ENCODE data around the gene NCKAP5. TPM values are rescaled to one million over a fixed set of nuclear protein-coding genes. Genes with fewer than 3 reads are reported as not detected.

The NCKAP5 gene
- total and polyA plus RNA-seq, 2 experiments from 2014 or later = 2.2 to 5.5 TPM

GRCh38 chr2:133591164-133591563 lies 22.9 kb upstream of the NCKAP5 start:
- H3K9me2 ChIP-seq (replicated peaks; ENCODE audit: insufficient read depth) = no peaks in the 10 kb centered on the region
- TF ChIP-seq EZH2 (IDR thresholded peaks at IDR 0.05; ENCODE audit: borderline replicate concordance) = no peak
- no peak for TF ChIP-seq CTCF (IDR thresholded peaks at IDR 0.05; ENCODE audit: poor library complexity)
- no peak for TF ChIP-seq EZH2phosphoT487 (IDR thresholded peaks at IDR 0.05; ENCODE audit: low read depth, severe bottlenecking, unreplicated experiment)
- H3K4me1 ChIP-seq (ENCODE audit: insufficient read depth) = no peaks in the 10 kb centered on the region
- H3K4me3 ChIP-seq = no peak overlapping the region
- no peaks in the 10 kb centered on the region for H3K9me3 ChIP-seq (ENCODE audit: low read depth)
- H3K27ac ChIP-seq = no peak overlapping the region
- 48% methylated on average over 4 of the region's 4 CpGs for WGBS (ENCODE audit: low lambda C conversion rate, missing lambda C conversion rate)
- H2AFZ ChIP-seq = no peak overlapping the region
- no peaks in the 10 kb centered on the region for H3K36me3 ChIP-seq (replicated peaks; ENCODE audit: insufficient read depth, low read depth)
- no peaks in the 10 kb centered on the region for H3K79me2 ChIP-seq
- H3K4me2 ChIP-seq = no peak overlapping the region
- no peaks in the 10 kb centered on the region for H4K20me1 ChIP-seq (ENCODE audit: insufficient read depth, poor library complexity, severe bottlenecking)
- H3K27me3 ChIP-seq = no peaks in the 10 kb centered on the region
- peak; percentile 38 for DNase-seq (ENCODE audit: low spot score)

GRCh38 chr2:133589456-133589855 lies 21.2 kb upstream of the NCKAP5 start:
- Histone ChIP-seq H3K9me2 (replicated peaks; ENCODE audit: insufficient read depth) (no peaks in the 10 kb centered on the region), H3K9me3 (ENCODE audit: low read depth) (no peaks in the 10 kb centered on the region), H2AFZ (no peak overlapping the region), H3K79me2 (no peaks in the 10 kb centered on the region), H3K27me3 (no peaks in the 10 kb centered on the region), H3K4me1 (ENCODE audit: insufficient read depth) (no peaks in the 10 kb centered on the region), H3K27ac (no peak overlapping the region), H4K20me1 (ENCODE audit: insufficient read depth, poor library complexity, severe bottlenecking) (no peaks in the 10 kb centered on the region), H3K4me2 (no peak overlapping the region), H3K36me3 (replicated peaks; ENCODE audit: insufficient read depth, low read depth) (no peaks in the 10 kb centered on the region), H3K4me3 (no peak overlapping the region)
- TF ChIP-seq EZH2 (IDR thresholded peaks at IDR 0.05; ENCODE audit: borderline replicate concordance) (no peak), CTCF (IDR thresholded peaks at IDR 0.05; ENCODE audit: poor library complexity) (no peak), EZH2phosphoT487 (IDR thresholded peaks at IDR 0.05; ENCODE audit: low read depth, severe bottlenecking, unreplicated experiment) (no peak)
- DNase-seq (ENCODE audit: low spot score) = no peak
- 89% methylated on average over 4 of the region's 4 CpGs for WGBS (ENCODE audit: low lambda C conversion rate, missing lambda C conversion rate)

- Histone ChIP-seq H3K9me3 (ENCODE audit: low read depth) (no peaks in the 10 kb centered on the region), H3K4me2 (no peak overlapping the region), H3K27ac (no peak overlapping the region), H3K4me3 (no peak overlapping the region), H3K9me2 (replicated peaks; ENCODE audit: insufficient read depth) (no peaks in the 10 kb centered on the region), H4K20me1 (ENCODE audit: insufficient read depth, poor library complexity, severe bottlenecking) (no peaks in the 10 kb centered on the region), H3K4me1 (ENCODE audit: insufficient read depth) (no peaks in the 10 kb centered on the region), H3K79me2 (no peaks in the 10 kb centered on the region), H3K27me3 (no peaks in the 10 kb centered on the region), H2AFZ (no peak overlapping the region), H3K36me3 (replicated peaks; ENCODE audit: insufficient read depth, low read depth) (no peaks in the 10 kb centered on the region)
- no peak for TF ChIP-seq EZH2phosphoT487 (IDR thresholded peaks at IDR 0.05; ENCODE audit: low read depth, severe bottlenecking, unreplicated experiment)
- TF ChIP-seq EZH2 (IDR thresholded peaks at IDR 0.05; ENCODE audit: borderline replicate concordance) = no peak
- no CpG with 5 or more reads among the region's 1 CpG for WGBS (ENCODE audit: low lambda C conversion rate, missing lambda C conversion rate)
- DNase-seq (ENCODE audit: low spot score) = no peak
Observed at GRCh38 chr2:133588144-133588543, 19.9 kb upstream of the NCKAP5 start.

GRCh38 chr2:133586978-133587377 lies 18.7 kb upstream of the NCKAP5 start:
- Histone ChIP-seq H3K4me3 (no peak overlapping the region), H4K20me1 (ENCODE audit: insufficient read depth, poor library complexity, severe bottlenecking) (no peaks in the 10 kb centered on the region), H3K4me1 (ENCODE audit: insufficient read depth) (no peaks in the 10 kb centered on the region), H3K4me2 (no peak overlapping the region), H3K9me3 (ENCODE audit: low read depth) (no peaks in the 10 kb centered on the region), H2AFZ (no peak overlapping the region), H3K36me3 (replicated peaks; ENCODE audit: insufficient read depth, low read depth) (no peaks in the 10 kb centered on the region), H3K79me2 (no peaks in the 10 kb centered on the region), H3K9me2 (replicated peaks; ENCODE audit: insufficient read depth) (no peaks in the 10 kb centered on the region), H3K27me3 (no peaks in the 10 kb centered on the region), H3K27ac (no peak overlapping the region)
- 86% methylated on average over 6 of the region's 6 CpGs for WGBS (ENCODE audit: low lambda C conversion rate, missing lambda C conversion rate)
- TF ChIP-seq EZH2 (IDR thresholded peaks at IDR 0.05; ENCODE audit: borderline replicate concordance) = no peak
- no peak for TF ChIP-seq EZH2phosphoT487 (IDR thresholded peaks at IDR 0.05; ENCODE audit: low read depth, severe bottlenecking, unreplicated experiment)
- no peak for TF ChIP-seq CTCF (IDR thresholded peaks at IDR 0.05; ENCODE audit: poor library complexity)
- no peak for DNase-seq (ENCODE audit: low spot score)
